GM19395 (cell line): Measurements from ENCODE around the gene PDZRN3.
A peak's percentile ranks its signal among the peaks of the same experiment; 100 is the strongest.

Experiments
- ATAC-seq: cut with Tn5 transposase; IDR thresholded peaks from one replicate; pipeline ENCODE4 v1.9.1; 2021; ENCODE audit warnings: mild to moderate bottlenecking, moderate library complexity; ENCODE audit not compliant: unreplicated experiment

Gene PDZRN3

DNA sequence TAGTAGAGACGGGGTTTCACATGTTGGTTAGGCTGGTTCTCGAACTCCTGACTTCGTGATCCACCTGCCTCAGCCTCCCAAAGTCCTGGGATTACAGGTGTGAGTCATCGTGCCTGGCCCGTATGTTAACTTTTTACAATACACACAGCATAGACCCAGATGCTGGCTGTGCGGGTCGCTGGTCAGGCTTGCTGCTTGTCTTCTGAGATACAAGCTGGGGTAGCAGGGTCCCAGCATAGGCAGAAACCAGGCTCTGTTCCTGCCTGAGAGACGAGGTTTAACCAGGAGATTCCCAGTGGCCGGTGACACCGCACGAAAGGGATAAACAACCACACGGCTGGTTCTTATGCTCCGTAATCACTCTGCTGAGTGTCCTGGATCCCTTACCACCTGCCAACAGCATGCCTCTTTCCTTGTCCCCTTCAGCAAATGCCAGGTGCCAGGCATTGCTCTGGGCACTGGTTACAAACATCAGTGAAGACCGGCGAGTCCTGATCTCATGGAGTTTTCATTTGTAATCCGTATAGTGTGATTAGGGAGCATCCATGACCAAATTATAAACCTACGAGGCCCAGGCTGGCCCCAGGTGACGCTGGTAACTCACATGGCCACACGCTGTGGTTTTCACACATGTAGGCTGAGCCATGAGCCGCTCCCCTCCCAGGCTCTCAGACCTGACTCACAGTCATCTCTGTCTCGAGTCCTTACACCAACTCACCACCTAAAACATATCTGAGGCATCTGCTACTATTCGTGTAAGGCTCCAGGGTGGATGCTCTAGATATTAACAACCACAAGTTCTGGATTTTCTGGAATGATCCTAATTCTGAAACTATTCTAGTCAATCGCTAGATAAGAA lies 125.7 kb downstream of the PDZRN3 start:
- ATAC-seq: no peak

DNA sequence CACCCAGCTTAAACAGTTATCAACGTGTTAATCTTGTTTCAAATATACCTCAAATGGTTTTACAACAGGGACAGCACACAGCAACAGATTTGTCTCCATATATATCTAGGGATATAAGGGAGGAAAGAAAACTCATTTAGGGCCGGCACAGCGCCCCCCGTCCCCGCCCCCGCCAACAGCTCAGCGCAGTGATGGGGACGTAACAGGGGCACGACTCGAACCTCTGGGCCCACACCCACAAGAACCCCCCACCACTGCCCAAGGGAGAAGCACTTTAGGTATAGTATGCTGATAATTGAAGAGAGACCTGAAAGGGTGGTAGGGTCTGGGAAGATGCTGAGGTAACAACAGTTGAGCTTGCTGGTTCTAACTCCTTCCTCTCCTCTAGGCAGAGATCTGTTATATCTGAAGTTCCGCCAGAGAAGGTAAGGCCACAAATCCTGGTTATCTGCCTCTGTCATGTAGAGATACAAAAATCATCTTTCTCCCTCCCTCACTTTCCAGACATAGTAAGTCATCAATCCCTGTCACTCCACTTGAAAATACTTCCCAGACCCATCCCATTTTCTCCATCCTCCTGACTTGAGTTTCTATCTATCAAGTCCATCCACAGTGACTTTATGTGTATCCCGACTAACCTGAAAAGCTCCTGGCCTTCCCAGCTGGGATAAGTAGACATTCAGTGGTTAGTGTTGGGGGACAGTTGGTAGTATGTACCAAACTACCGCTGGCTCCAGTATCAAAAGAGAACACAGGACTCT lies 126.9 kb downstream of the PDZRN3 start:
- no peak for ATAC-seq

DNA sequence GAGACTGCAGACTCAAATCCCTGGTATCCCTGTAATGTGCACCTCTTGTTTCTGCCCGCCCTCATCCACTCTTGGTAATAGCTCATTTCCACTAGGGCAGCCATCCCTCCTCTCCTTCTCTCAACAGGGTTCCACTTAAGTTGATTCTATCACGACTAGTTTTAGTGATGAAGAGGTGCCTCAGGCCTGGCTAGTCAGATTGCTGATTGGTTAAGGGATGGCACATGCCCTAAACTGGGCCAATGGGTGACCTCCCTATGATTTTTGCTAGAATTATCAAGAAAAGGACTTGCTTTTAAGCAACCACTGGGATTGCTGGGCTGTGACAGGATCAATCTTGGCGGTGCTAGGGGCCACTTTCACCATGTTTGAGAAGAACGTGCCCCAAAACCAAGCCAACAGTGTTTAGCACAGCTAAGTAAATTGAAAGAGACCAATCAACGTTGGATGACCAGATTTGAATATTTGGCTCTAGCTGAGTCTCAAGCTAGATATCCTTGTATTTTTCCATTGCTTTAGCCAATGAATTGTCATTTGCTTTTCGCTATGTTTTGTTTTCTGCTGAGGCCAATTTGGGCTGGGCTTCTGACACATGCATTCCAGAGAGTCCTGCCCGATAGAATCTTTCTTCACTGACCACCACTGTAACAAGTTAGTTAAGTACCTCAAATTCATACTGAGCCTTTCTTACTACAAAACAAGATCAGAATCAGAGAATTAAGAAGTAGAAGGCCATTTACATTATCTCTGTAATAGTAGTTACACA lies 131.0 kb downstream of the PDZRN3 start:
- no peak for ATAC-seq

DNA sequence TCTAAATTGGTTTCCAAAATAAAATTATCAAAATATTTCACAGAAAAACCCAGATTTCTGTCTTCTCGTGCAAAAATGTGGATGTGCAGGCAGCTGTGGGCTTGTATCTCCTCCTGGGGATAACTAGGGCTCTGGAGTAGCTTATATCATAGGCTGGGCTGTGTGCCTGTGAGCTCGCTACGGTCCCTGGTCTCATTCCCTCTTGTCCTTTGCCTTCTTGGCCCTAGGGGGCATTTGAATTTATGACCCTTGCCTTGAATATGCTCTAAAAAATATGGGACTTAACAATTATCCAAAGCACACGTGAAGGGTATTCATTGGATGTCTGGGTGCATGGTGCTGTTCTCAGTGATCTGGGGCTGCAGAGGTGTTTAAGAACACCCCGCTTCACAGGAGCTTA lies 132.6 kb downstream of the PDZRN3 start:
- ATAC-seq: no peak

DNA sequence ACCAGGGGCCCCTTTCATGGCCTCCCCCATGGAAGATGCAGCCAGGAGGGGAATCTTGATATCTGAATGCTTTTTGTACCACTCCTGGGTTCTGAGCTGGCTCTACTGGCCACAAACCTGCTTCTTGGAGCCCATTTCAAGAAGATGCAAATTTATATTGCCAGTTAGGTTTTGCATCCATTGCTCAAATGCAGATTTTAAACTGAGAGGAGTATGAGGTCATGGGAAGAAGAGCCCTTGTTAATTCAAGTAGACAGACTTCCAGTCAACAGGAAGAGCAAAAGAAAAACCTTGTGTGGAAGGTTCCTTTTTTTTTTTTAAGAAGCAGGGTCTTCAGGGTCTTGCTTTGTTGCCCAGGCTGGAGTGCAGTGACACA lies 133.5 kb downstream of the PDZRN3 start:
- ATAC-seq: no peak

DNA sequence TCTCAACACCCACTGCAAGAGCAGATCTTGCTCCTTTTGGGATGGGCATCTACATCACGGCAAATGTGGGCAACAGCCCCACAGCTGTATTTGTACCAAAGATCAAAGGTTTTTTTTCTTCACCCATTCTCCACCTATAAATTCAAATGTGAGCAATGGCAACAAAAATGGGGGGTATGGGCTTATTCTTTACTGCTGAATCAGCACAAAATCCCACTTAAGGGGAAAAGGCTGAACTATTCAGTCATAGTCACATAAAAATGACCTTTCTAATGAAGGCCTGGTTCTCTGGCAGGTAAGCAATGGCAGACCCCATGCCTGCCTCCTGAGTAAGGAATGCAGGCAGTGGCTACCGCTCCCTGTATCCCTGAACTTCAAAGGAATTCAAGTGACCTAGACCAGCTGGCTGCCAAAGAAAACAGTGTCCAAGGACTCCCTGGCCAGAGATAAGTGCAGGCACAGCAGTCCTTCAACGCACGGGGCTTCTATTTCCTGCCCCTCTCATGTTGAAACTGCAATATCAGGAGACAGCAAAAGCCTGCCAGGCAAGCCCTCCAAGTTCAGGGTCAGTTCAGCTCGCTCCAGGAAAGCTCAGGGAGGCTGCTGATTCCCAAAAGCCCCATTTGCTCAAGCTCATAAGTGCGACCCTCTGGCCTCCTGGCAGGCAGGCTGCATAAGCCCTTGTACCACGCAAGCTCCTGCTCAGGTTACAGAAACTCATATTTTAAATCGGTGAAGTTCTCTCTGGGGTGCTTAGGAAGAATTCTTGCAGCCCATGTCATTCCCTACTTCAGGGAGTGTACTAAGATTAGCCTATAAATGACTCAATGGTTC lies 134.1 kb downstream of the PDZRN3 start:
- ATAC-seq: no peak

DNA sequence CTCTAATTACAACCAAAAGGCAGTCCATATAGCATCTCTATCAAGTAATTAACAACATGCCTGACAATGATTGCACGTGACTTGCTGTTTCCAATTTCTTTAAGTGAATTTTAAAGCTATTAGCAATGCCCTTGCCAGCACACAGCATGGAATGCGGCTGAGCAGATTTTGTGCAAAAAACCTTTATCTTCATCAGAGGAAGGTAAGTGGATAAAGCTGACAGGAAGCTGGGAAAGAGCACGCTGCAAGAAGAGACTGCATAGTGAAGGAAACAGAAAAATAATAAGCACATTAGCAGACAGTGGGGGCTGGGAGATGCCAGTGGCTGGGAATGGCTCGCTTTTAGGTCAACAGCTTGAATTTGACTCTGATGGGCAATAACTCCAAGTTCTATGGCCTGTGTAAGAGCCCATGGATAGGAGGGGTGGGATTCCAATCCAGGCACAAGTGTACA lies 138.8 kb downstream of the PDZRN3 start:
- ATAC-seq: no peak

DNA sequence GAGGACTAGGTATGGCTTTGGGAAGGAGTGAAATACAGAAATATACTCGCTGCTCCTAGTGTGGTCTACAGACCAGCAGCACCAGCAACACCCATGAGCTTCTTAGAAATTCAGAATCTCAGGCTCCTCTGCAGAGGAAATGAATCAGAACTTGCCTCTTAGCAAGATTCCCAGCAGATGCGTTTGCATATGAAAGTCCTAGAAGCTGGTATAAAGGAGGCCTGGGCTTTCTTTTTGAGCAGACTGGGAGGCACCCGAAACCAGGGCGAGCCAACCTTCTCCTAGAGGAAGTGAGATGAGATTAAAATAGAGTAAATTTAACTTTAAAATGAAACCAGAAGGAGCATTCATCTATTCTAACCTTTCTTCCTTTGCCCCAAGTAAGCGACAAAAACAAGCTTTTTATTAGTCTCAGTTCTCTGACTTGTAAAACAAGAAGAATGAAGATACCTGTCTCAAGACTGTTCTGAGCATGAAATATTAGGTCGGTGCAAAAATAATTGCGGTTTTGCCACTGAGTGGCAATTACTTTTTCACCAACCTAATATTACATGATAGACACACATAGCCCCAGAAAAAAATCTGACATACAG lies 140.0 kb downstream of the PDZRN3 start:
- ATAC-seq: peak; percentile 91

DNA sequence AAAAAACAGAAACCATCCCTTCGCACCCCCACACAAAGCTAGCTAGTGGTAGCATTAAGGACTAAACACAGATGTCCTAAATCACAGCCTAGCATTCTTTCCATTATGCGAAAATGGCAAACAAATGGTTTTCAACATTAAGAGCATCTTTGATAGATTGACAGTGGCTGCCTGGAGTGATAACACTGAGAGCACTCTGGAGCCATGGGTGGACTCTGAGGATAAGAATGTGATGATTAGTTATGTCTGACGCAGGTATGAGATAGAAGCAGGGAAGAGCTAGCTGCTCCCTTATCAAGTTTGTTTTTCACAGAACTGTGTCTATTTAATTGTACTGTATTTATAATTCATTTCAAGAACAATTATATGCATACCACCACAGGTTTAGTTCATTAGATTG lies 142.9 kb downstream of the PDZRN3 start:
- ATAC-seq: no peak

DNA sequence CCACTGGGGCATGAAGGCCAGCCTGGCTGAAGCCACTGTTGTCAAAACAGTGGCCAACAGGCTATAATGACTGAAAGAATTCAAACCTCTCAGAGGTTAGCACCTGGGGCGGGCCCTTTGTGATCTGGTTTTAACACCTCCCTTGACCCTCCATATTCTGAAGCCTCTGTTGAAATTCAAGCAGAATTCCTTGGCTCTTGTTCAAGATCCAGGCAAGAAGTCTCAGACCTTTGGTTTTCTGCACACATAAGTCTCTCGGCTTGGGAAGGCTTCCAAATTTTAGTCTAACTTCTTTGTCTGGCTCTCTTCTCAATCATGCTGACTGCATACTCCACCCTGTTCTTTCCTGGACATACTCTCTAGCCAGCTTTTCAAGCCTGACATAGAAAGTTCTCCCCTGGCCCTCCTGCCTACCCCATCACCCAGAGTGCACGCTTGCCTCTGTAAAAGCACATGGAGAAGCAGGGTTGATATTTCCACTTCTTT lies 144.5 kb downstream of the PDZRN3 start:
- no peak for ATAC-seq

DNA sequence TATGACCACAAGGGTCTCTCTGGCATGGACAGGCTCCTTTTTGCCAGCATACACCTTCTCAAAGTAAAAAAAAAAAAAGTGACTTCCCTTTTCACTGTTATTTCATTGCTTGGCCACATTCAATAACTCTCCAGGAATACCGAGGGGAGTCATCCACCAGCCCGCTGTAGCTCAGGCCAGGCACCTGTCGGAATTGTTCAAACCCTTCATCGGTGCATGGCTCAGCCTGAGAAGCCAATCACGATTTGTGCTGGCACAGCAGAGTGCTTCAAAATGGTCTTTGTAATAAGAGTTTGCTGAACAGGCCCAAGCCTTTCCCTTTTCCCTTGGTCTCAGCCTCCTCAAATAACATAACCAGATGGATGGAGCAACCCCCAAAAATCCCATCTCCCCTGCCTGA lies 145.4 kb downstream of the PDZRN3 start:
- ATAC-seq: no peak

DNA sequence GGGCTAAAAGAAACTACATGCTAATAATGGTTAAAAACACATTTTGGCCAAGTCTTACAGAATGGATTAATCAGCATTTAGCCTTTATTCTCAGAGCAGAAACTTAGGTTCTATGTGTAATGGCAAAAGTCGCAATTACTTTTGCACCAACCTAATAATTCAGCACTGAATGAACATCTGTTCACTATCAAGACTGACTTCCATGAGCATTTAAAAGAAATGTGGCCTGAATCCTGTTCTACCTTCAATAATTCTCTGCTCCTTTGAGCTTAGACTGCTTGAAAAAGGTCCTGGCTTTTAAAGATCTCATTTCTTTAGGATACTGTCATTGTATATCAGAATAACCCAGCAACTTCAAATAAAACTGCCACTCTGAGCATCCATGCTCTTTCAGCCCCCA lies 145.9 kb downstream of the PDZRN3 start:
- ATAC-seq: no peak

DNA sequence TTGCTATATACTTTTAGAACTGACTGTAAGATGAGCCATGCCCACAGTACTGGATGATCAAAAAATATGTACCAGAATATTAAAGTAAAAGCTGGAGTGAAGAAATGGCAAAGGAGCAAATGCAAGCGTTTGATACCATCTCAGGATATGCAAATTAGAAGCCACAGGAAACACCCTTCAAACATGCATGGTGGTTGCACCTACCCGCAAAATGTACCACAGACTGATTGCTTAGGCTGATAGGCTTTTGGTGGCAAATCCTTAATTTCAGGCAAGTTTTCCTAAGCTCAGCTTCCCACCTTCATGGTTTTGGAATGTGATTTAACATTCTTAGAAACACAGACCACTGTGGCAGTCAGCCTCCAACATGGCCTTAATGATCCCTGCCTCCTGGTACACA lies 149.0 kb downstream of the PDZRN3 start:
- no peak for ATAC-seq

DNA sequence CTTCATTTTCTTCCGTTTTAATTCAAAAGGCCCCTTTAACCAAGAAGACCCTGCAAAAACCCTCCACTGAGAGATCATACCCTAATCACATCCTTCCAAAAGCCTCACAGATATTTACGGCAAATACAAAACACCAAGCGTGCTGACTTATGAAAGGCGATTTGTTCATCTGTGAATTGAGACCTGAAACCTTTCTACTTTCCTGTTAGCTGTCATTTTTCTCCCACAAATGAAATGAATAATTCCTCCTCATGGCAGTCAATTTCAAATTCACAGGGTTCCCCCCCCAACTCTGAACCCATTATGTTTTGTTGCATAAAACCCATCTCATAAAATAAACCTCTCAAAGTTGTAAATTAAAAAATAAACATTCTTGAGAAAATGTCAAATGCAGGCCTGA lies 149.6 kb downstream of the PDZRN3 start:
- no peak for ATAC-seq

DNA sequence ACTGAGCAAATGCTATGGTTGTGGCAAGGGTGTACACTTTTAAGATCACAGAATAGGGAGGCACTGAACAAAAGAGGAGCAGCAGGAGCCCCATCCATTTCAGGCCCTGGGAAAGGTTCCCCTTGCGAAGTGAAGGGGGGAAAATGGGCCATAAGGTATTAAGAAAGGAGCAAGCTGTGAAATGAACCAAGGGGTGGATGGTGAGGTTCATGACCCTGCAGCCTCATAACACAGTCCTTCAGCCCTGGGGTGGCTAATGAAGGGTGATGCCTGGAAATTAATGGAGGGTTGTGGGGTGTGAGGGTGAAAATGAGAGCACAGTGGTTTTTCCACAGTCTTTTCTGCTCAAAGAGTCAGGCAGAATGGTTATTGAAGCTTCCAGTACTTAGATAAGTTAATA lies 150.1 kb downstream of the PDZRN3 start:
- no peak for ATAC-seq

DNA sequence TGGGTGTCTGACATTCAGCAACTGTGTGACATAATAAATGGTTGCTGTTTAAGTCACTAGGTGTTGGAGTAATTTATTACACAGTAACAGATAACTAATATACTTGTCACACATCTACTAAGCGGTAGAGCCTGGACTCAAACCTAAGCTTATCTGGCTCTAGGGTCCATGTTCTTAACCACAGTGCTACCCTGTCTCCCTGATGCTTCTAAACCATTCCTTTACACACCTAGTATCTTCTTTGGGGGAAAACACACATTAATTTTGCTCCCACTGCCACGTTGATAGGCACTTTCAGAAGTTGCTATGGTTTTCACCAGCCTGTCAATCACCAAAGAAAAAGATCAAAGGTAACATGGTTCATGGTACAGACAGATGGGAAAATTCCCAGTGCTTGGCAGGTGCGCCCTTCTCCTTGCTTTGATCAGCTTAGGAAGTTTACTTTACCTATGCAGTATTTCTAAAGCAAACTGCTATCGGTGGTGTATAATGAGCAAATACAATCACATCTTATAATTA lies 150.8 kb downstream of the PDZRN3 start:
- ATAC-seq: no peak

DNA sequence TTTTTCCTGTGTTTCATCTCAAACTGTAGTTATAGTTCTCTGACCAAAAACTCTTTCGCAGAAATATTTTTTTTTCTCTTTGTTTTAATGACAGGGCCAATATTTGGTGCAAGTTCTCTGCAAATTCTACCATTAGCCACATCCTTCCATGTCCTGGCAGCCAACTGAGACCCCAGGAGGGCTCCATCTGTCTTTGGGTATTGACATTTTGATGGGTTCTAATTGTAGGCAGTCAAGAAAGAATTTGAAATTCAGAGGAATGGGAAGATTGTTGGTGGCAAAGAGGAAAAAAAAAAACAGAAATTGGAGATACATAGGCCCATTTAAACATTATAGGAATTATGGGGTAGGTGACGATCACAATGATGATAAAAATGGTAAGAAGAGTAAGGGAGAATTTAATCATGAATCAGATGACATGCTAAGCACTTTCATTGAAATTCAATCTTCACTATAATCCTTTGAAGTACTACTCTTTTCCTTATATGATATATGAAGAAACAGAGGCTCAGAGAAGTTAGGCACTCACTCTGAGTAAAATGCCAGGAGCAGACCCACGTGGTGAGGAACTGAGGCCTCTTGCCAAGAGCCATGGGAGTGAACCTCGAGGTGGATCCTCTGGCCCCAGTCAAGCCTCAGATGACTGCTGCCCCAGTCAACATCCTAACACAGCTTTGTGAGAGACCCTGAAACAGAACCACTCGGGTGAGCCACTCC lies 151.4 kb downstream of the PDZRN3 start:
- ATAC-seq: no peak

DNA sequence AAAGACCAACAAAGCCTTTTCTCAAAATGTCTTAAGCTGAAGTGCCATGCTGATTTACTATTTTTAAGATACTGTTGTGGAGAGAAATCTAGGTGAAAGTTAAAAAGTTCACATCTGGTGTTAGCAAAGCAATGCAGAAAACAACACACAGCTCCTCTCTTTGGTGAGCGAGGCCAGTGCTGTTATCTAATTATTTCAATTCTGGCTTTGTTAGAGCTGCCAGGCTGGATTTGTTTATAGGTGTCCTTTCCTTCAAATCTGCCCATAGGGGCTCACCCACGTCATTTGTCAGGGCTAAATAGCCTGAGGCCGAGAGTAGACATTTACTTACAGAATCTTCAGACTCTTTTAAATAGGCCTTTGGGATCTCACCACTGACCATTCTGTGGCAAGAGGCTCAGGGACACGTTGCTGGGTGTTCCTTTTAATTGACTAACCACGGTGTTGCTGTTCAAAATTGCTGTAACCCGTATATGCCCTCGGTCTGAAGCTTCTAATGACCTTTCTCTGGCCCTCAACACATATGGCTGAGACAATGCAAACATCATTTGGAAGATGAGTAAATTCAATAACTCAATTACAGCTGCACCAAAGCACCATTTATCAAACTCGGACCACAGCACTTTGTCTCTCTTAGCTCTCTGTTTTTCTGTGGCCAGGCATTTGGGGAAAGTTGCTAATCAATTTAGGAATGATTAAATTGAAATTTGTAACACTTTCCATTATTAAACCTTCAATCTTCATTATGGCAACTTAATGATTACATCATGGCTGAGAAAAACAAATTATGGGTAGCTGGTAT lies 152.6 kb downstream of the PDZRN3 start:
- ATAC-seq: no peak
